DOHH2 (cell line): Measurements from ENCODE around the gene PDZRN4.

ENCODE experiments used
- H3F3A ChIP-seq: fragments of 200-600 bp; sonication (generic), shearing (Covaris generic); 2 replicates; pipeline ENCODE4 v1.6.0; 2016; ENCODE audit warnings: antibody characterized with exemption, mild to moderate bottlenecking; ENCODE audit not compliant: control insufficient read depth, insufficient read depth
- H3K27ac ChIP-seq: fragments of 200-600 bp; sonication (generic); 2 replicates; pipeline ENCODE4 v1.5.1; 2014; ENCODE audit warnings: low read depth, mild to moderate bottlenecking, low read length, moderate library complexity
- H3K27me3 ChIP-seq: fragments of 200-600 bp; sonication (generic); 2 replicates; pipeline ENCODE4 v1.6.1; 2014; ENCODE audit warnings: mild to moderate bottlenecking, low read length, mixed read lengths; ENCODE audit not compliant: control insufficient read depth
- H3K36me3 ChIP-seq: fragments of 200-600 bp; sonication (generic); 2 replicates; pipeline ENCODE4 v1.6.1; 2014; ENCODE audit warnings: mild to moderate bottlenecking, low read length, moderate library complexity, mixed read lengths; ENCODE audit not compliant: control insufficient read depth
- H3K4me1 ChIP-seq: fragments of 200-600 bp; sonication (generic); 2 replicates; pipeline ENCODE4 v1.6.1; 2014; ENCODE audit warnings: mild to moderate bottlenecking, low read length, mixed read lengths; ENCODE audit not compliant: control insufficient read depth
- H3K4me2 ChIP-seq: fragments of 200-600 bp; sonication (generic); 2 replicates; pipeline ENCODE4 v1.6.0; 2014; ENCODE audit warnings: mild to moderate bottlenecking, low read length, moderate library complexity
- H3K4me3 ChIP-seq: fragments of 200-600 bp; sonication (generic); 2 replicates; pipeline ENCODE4 v1.5.1; 2014; ENCODE audit warnings: mild to moderate bottlenecking, low read length, mixed read lengths
- H3K79me2 ChIP-seq: fragments of 200-600 bp; sonication (generic); 2 replicates; pipeline ENCODE4 v1.6.1; 2014; ENCODE audit warnings: mild to moderate bottlenecking, low read length, mixed read lengths; ENCODE audit not compliant: control insufficient read depth
- H3K9me2 ChIP-seq: fragments of 200-600 bp; sonication (generic); replicated peaks from 2 replicates; pipeline ENCODE4 v1.6.1; 2014; ENCODE audit warnings: mild to moderate bottlenecking, low read length, mixed read lengths; ENCODE audit not compliant: control insufficient read depth
- H3K9me3 ChIP-seq: fragments of 200-600 bp; sonication (generic); 2 replicates; pipeline ENCODE4 v1.6.1; 2014; ENCODE audit warnings: antibody characterized with exemption, low read length, mixed read lengths; ENCODE audit not compliant: control insufficient read depth, insufficient read depth
- H4K20me1 ChIP-seq: fragments of 200-600 bp; sonication (generic); 2 replicates; pipeline ENCODE4 v1.6.0; 2014; ENCODE audit warnings: low read depth, mild to moderate bottlenecking, antibody characterized with exemption, low read length, moderate library complexity; ENCODE audit not compliant: control insufficient read depth, insufficient read depth
- EZH2phosphoT487 ChIP-seq: fragments of 200-600 bp; sonication (generic); IDR thresholded peaks from 2 replicates; pipeline ENCODE4 v1.6.1; 2017; ENCODE audit warnings: borderline replicate concordance, mild to moderate bottlenecking, antibody characterized with exemption, low read length, moderate library complexity, mixed read lengths
- TF ChIP-seq, protein P1 (sequence below): fragments of 200-600 bp; sonication (generic); IDR thresholded peaks from one replicate; pipeline ENCODE4 v1.5.1; 2014; ENCODE audit warnings: antibody characterized with exemption, mild to moderate bottlenecking, low read depth, low read length; ENCODE audit not compliant: poor library complexity, severe bottlenecking

Gene PDZRN4

DNA sequence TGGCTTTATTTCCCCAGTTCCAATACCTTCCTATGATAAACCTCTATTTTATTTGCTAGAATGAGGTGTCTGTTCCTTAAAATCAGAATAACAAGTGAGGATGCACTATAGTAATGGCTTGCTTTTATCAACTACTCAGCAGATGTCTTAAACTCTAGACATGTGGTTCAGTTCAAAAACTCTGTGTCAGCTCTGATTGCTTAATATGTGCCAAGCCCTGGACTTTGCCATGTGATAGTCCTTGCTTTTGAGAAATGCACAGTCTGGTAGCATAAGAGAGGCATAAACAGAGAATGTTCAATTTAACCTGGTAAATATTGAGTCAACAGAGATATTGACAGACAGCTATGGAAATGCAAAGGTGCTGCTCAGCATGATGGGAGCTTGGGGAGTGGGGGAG lies 254.8 kb downstream of the PDZRN4 start:
- no peaks in the 10 kb centered on the region for H3K79me2 ChIP-seq
- H3K4me2 ChIP-seq = no peak overlapping the region

DNA sequence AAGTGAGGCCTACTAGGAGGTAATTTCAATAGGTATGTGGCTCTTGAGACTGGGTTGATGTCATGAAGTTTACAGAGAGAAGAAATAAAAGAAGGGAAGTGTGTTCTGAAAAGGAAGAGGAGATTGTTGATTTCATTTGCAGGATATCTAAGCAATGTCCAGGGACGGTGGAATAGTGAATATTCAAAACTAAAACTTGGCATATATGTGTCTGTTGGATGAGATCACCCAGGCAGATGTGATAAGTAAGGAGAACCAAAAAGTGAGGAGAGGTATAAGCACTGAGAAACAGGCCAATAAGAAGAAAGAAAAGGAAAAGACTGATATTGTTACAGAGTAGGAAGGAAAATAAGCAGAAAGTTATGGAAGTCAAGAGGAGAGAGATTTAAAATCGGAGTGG lies 255.6 kb downstream of the PDZRN4 start:
- Histone ChIP-seq H3K27ac (no peak overlapping the region), H3F3A (no peaks in the 10 kb centered on the region), H3K4me1 (no peaks in the 10 kb centered on the region), H3K27me3 (no peaks in the 10 kb centered on the region), H4K20me1 (no peaks in the 10 kb centered on the region), H3K4me3 (no peak overlapping the region), H3K36me3 (no peaks in the 10 kb centered on the region), H3K79me2 (no peaks in the 10 kb centered on the region), H3K9me3 (no peaks in the 10 kb centered on the region), H3K4me2 (no peak overlapping the region), H3K9me2 (no peaks in the 10 kb centered on the region)
- TF ChIP-seq, protein P1, sequence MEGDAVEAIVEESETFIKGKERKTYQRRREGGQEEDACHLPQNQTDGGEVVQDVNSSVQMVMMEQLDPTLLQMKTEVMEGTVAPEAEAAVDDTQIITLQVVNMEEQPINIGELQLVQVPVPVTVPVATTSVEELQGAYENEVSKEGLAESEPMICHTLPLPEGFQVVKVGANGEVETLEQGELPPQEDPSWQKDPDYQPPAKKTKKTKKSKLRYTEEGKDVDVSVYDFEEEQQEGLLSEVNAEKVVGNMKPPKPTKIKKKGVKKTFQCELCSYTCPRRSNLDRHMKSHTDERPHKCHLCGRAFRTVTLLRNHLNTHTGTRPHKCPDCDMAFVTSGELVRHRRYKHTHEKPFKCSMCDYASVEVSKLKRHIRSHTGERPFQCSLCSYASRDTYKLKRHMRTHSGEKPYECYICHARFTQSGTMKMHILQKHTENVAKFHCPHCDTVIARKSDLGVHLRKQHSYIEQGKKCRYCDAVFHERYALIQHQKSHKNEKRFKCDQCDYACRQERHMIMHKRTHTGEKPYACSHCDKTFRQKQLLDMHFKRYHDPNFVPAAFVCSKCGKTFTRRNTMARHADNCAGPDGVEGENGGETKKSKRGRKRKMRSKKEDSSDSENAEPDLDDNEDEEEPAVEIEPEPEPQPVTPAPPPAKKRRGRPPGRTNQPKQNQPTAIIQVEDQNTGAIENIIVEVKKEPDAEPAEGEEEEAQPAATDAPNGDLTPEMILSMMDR = no peak
- no peak for TF ChIP-seq EZH2phosphoT487

More for the DNA sequence above, 254.8 kb downstream of the PDZRN4 start:
- Histone ChIP-seq H3F3A (no peaks in the 10 kb centered on the region), H3K4me3 (no peak overlapping the region), H3K27ac (no peak overlapping the region), H4K20me1 (no peaks in the 10 kb centered on the region), H3K36me3 (no peaks in the 10 kb centered on the region), H3K27me3 (no peaks in the 10 kb centered on the region), H3K9me2 (no peaks in the 10 kb centered on the region), H3K9me3 (no peaks in the 10 kb centered on the region), H3K4me1 (no peaks in the 10 kb centered on the region)
- TF ChIP-seq, protein P1 = no peak
- no peak for TF ChIP-seq EZH2phosphoT487

DNA sequence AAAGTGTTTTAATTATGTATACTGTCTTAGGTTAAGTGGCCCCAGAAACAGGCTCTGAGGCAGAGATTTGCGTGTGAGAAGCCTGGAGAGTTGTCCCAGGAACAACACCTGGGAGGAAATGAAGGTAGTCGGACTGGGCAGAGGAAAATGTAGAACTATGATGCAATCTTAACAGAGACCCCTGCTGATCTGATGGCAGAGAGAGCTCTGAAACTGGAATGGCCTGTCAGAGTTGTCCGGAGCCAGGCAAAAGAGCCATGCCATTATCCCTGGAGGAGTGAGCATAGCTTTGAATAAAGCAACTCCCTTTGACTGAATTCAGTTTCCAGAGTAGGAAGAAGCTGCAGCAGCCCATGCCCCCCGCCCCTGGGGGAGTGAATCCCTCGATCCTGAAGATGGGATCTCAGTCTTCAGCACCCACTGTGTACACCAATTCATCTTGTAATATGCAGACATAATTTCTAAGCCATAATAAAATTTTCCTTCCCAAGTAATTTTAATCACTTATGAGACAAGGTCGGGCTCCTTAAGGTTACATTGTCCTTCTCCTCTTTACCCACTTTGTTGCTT lies 264.8 kb downstream of the PDZRN4 start:
- Histone ChIP-seq H3K9me3 (no peaks in the 10 kb centered on the region), H4K20me1 (no peaks in the 10 kb centered on the region), H3K36me3 (no peaks in the 10 kb centered on the region), H3K4me2 (no peak overlapping the region), H3K4me3 (no peak overlapping the region), H3K27me3 (no peaks in the 10 kb centered on the region), H3K4me1 (no peaks in the 10 kb centered on the region), H3K79me2 (no peaks in the 10 kb centered on the region), H3K9me2 (no peaks in the 10 kb centered on the region), H3K27ac (no peak overlapping the region), H3F3A (no peaks in the 10 kb centered on the region)
- TF ChIP-seq, protein P1 = no peak
- no peak for TF ChIP-seq EZH2phosphoT487
